ENCODE results near the gene DUOX1. TPM values are rescaled to one million over a fixed set of nuclear protein-coding genes. Genes with fewer than 3 reads are reported as not detected.
A peak's percentile ranks its signal among the peaks of the same experiment; 100 is the strongest.

DUOX1 gene
- total and polyA plus RNA-seq, 11 donors, result 0.11 to 1.6 (median 0.52) TPM

DNA sequence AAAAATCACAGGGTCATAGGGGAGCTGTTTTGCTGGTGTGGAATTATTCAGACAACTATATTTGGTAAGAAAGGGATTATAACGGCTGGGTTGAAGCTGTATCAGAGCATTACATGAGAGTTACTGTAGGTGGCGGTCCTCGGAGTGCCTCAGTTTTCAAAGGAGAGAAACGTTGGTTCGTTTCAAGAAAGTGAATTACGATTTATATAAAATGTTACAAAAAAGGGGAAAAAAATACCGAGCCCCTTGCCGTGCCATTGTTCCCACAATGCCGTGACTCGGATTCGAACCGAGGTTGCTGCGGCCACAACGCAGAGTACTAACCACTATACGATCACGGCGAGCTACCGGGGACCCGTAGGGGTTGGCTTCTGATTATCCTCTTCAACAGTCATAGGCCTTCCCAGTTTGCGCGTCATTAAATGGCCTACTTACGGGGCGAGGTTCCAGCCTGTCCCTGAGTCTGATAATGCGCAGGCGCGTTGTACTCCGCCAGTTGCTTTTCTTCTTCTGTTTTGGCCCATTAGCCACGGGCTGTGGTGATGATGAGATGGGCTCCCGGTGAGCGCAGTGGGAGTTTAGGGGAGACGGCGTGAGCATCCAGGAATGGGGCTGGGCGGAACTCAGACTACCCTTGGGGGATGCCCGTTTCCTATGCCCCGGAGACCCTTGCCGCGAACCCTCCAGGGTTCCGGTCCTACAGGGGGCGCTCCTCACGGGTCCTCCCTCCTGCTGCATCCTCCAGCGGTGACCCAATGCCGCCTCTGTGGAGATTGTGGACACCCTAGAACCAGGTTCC, 68.7 kb downstream of the DUOX1 start:
- ATAC-seq (peak; percentile 77 to 84 (median 80)), DNase-seq (peak; percentile 92 to 97 (median 95))
- H3K4me1 ChIP-seq, result peaks cover 0 to 43% (median 6%) of the 10 kb centered on the region in 12 donors
- H3K27ac ChIP-seq, result peak overlapping the region; percentile 94 to 99 (median 98)
- TF ChIP-seq POLR2A (IDR thresholded peaks at IDR 0.05), result peak in 1 of 2 donors; percentile 96
- TF ChIP-seq, protein P1, sequence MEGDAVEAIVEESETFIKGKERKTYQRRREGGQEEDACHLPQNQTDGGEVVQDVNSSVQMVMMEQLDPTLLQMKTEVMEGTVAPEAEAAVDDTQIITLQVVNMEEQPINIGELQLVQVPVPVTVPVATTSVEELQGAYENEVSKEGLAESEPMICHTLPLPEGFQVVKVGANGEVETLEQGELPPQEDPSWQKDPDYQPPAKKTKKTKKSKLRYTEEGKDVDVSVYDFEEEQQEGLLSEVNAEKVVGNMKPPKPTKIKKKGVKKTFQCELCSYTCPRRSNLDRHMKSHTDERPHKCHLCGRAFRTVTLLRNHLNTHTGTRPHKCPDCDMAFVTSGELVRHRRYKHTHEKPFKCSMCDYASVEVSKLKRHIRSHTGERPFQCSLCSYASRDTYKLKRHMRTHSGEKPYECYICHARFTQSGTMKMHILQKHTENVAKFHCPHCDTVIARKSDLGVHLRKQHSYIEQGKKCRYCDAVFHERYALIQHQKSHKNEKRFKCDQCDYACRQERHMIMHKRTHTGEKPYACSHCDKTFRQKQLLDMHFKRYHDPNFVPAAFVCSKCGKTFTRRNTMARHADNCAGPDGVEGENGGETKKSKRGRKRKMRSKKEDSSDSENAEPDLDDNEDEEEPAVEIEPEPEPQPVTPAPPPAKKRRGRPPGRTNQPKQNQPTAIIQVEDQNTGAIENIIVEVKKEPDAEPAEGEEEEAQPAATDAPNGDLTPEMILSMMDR (IDR thresholded peaks at IDR 0.05), result peak in 11 of 12 donors; percentile 52 to 92 (median 71)
- H3K4me3 ChIP-seq, result peak overlapping the region; percentile 25 to 85 (median 70)
- WGBS, 4 donors, result 0 to 1% (median 0%) methylated on average over 40 to 42 of the region's 42 CpGs
- no peaks in the 10 kb centered on the region for H3K36me3 ChIP-seq
- intact Hi-C loops (cut with DNase I), result loop anchor here in 5 of 10 donors (1.0 to 5.0 kb wide), 4 partner anchors 31 to 389 kb away; partner anchors contain the start of gene BLOC1S6 (in 1 of the 5)
- no peaks in the 10 kb centered on the region for H3K27me3 ChIP-seq
- H3K9me3 ChIP-seq, result no peaks in the 10 kb centered on the region

DNA sequence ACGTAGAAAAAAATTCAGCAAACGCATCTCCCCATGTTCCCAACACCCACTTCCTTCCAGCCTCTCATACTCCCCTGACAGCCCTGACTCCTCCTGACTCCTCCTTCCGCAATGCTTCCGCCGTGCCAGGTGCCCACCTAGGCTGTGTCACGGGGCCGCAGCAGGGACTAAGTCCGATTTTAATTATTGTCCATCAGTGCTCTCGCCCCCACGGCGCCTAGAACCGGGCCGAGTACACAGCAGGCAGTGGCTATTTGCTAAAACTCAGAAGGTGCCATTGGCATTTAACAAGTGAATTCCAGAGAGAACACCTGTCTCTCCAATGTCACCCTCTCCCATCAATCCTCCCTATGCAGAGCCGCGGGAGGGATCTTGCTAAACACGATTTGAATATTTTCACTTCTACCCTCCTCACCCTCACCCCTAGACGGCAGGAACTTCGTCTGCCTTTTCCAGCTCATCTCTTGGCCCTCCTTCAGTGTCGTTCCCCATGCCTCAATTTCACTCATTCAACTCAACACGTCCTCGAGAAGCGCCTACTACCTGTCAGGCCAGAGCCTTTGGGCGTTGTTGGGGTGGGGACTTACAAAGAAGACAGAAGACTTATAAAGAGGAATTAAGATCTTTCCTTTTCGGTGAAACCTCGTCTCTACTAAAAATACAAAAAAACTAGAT, 69.5 kb downstream of the DUOX1 start:
- Histone ChIP-seq H3K27me3 (no peaks in the 10 kb centered on the region), H3K4me3 (peak overlapping the region; percentile 25 to 85 (median 70)), H3K36me3 (no peaks in the 10 kb centered on the region), H3K27ac (peak overlapping the region; percentile 94 to 99 (median 98)), H3K4me1 (peaks cover 0 to 46% (median 7%) of the 10 kb centered on the region in 12 donors), H3K9me3 (no peaks in the 10 kb centered on the region)
- no peak for DNase-seq
- WGBS, 4 donors, result 0 to 2% (median 1%) methylated on average over 25 of the region's 25 CpGs
- no peak for ATAC-seq
- no peak for TF ChIP-seq POLR2A (IDR thresholded peaks at IDR 0.05)
- TF ChIP-seq, protein P1 (IDR thresholded peaks at IDR 0.05), result no peak
- intact Hi-C loops (cut with DNase I), result loop anchor here in 4 of 10 donors (1.0 to 5.0 kb wide), 4 partner anchors 32 to 388 kb away; partner anchors contain the start of gene BLOC1S6 (in 1 of the 4)

DNA sequence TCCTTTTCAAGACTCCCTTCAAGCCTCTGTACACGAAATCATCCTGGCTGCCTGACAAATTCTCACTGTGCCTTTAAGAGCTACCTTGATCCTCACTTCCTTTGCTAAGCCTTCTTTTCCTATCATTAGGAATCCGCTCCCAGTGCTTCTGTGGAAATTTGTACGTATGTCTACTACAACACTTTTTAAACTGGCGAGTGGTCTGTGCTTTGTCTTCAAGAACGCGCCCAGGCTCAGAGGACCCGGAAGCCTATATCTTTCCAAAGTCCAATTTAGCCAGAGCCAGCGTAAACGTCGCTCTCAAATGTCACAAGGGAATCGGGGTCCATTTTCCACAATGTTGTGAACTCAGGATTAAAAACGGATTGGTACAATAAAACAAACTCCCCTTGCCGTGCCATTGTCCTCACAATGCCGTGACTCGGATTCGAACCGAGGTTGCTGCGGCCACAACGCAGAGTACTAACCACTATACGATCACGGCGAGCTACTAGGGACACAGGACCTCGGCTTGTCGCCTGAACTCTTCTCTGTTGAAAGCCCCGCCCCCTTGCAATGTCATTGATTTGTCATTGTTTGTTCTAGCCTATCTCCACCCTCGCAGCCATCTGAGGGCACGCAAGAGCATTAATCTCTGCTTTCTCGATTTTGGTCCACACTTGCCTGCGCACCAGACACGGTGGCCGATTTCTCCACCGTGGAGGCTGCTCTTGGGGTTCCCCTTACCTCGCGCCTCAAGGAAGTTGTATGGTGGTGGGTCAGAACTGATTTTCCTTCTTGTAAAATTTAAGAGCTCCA, 70.4 kb downstream of the DUOX1 start:
- ATAC-seq (peak; percentile 70 to 90 (median 82)), DNase-seq (peak; percentile 92 to 97 (median 95))
- Histone ChIP-seq H3K36me3 (no peaks in the 10 kb centered on the region), H3K9me3 (no peaks in the 10 kb centered on the region), H3K4me3 (peak overlapping the region; percentile 31 to 85 (median 70)), H3K4me1 (peaks cover 0 to 53% (median 7%) of the 10 kb centered on the region in 12 donors), H3K27ac (peak overlapping the region; percentile 94 to 99 (median 98)), H3K27me3 (no peaks in the 10 kb centered on the region)
- peak in 1 of 2 donors; percentile 84 for TF ChIP-seq POLR2A (IDR thresholded peaks at IDR 0.05)
- TF ChIP-seq, protein P1 (IDR thresholded peaks at IDR 0.05), result peak in 1 of 12 donors; percentile 6
- intact Hi-C loops (cut with DNase I), result loop anchor here in 8 of 10 donors (1.0 to 10.0 kb wide), 8 partner anchors 33 to 202 kb away; a partner anchor contains a TSS
- 0 to 1% (median 0%) methylated on average over 34 of the region's 34 CpGs for WGBS, 4 donors
